ENCODE measurements around the gene SLC31A1. TPM values are rescaled to one million over a fixed set of nuclear protein-coding genes. Genes with fewer than 3 reads are reported as not detected.

Gene SLC31A1
- total and polyA plus RNA-seq, 2 of the 13 experiments (the other 11 are each of a cell fraction or from before 2014, with no cell fraction given), result 62.9 to 70.0 TPM

GRCh38 chr9:113219186-113219936 is 2.0 kb upstream of the SLC31A1 start:
- Histone ChIP-seq H3K9ac (ENCODE audit: insufficient read depth, low read depth, low read length) (peak overlapping the region; percentile 87; the same call in 1 of the 2 replicates), H3K4me2 (ENCODE audit: low read depth, low read length) (peak overlapping the region; percentile 85), H3K27ac (ENCODE audit: extremely low read length, insufficient read depth, low read length) (no peak overlapping the region), H2AFZ (ENCODE audit: low read length) (no peak overlapping the region), H3K36me3 (replicated peaks in 1 of 2; ENCODE audit: control insufficient read depth in 1 of 2, insufficient read depth in 2 of 2, low read length in 2 of 2) (no peaks in the 10 kb centered on the region), H3K4me3 (replicated peaks in 1 of 3; ENCODE audit: insufficient read depth in 1 of 3, low read depth in 2 of 3, low read length in 3 of 3) (peak overlapping the region; percentile 90 to 92 (median 91); a peak in 4 of 6 replicates), H3K79me2 (ENCODE audit: insufficient read depth, low read length) (peaks cover 65% of the 10 kb centered on the region), H4K20me1 (ENCODE audit: insufficient read depth, low read length) (no peaks in the 10 kb centered on the region), H3K9me3 (ENCODE audit: low read length) (no peaks in the 10 kb centered on the region), H3K4me1 (ENCODE audit: insufficient read depth, low read length) (peaks cover 34% of the 10 kb centered on the region), H3K27me3 (ENCODE audit: control insufficient read depth in 1 of 2, insufficient read depth in 2 of 2, low read length in 2 of 2) (peaks cover 0 to 3% of the 10 kb centered on the region in 2 experiments; a peak in 1 of 5 replicates)
- 58% methylated on average over 3 of the region's 3 CpGs for WGBS (ENCODE audit: low lambda C conversion rate)
- ChIA-PET CTCF (ENCODE audit: low intra/inter-chr PET ratio, low total read pairs) (no interaction called here), POLR2A (interaction anchor here (1.5 kb wide), 1 partner anchor 9 kb away, joined by 3 read pairs; no protein-coding TSS in a partner anchor)
- no TSS peak for BruUV-seq (replicated peaks)
- DNase-seq (ENCODE audit: low spot score), result no peak
- no peak for TF ChIP-seq TOE1 (CRISPR knock-in tag; IDR thresholded peaks at IDR 0.05)
- ATAC-seq, result no peak
- no peak for FAIRE-seq
- in situ Hi-C loops (cut with HindIII; ENCODE audit: extremely low pct_ligation_motif_present, low pct_unique_long_range_greater_than_20kb) (no loop called here), intact Hi-C loops (cut with micrococcal nuclease; ENCODE audit: unreplicated experiment) (no loop called here)

DNA sequence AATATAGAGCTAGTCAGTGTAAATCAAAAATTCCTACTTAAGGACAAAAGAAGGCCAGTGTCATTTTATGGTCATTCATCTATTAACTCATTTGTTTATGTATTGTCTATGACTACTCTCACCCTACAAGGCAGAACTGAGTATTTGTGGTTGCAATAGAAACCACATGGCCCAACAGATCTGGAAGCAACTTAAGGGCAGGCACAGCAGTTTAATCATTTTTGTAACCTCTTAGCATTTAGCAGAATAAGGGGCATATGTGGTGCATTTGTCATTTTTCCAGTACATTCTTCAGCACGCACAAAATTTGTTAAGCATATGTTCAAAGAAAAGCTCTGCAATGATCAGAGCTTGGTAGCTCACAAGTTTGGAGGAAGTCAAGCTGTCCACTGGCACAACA is 1.4 kb upstream of the SLC31A1 start:
- no peak for FAIRE-seq
- Histone ChIP-seq H3K79me2 (ENCODE audit: insufficient read depth, low read length) (peaks cover 71% of the 10 kb centered on the region), H3K9me3 (ENCODE audit: low read length) (no peaks in the 10 kb centered on the region), H3K4me2 (ENCODE audit: low read depth, low read length) (peak overlapping the region; percentile 85), H3K27ac (ENCODE audit: extremely low read length, insufficient read depth, low read length) (peak overlapping the region; percentile 78), H2AFZ (ENCODE audit: low read length) (no peak overlapping the region), H3K4me1 (ENCODE audit: insufficient read depth, low read length) (peaks cover 40% of the 10 kb centered on the region), H3K9ac (ENCODE audit: insufficient read depth, low read depth, low read length) (peak overlapping the region; percentile 87; the same call in 1 of the 2 replicates), H3K36me3 (replicated peaks in 1 of 2; ENCODE audit: control insufficient read depth in 1 of 2, insufficient read depth in 2 of 2, low read length in 2 of 2) (no peaks in the 10 kb centered on the region; a peak in 1 of 5 replicates), H3K27me3 (ENCODE audit: control insufficient read depth in 1 of 2, insufficient read depth in 2 of 2, low read length in 2 of 2) (peaks cover 0 to 3% of the 10 kb centered on the region in 2 experiments; a peak in 1 of 5 replicates), H4K20me1 (ENCODE audit: insufficient read depth, low read length) (no peaks in the 10 kb centered on the region), H3K4me3 (replicated peaks in 1 of 3; ENCODE audit: insufficient read depth in 1 of 3, low read depth in 2 of 3, low read length in 3 of 3) (peak overlapping the region; percentile 90 to 92 (median 91); a peak in 5 of 6 replicates)
- in situ Hi-C loops (cut with HindIII; ENCODE audit: extremely low pct_ligation_motif_present, low pct_unique_long_range_greater_than_20kb), result no loop called here
- no peak for ATAC-seq
- intact Hi-C loops (cut with micrococcal nuclease; ENCODE audit: unreplicated experiment), result loop anchor here (2.0 to 5.0 kb wide), 4 partner anchors 42 to 83 kb away; partner anchors contain the start of genes CDC26, PRPF4 and SLC31A2
- 5% methylated on average over 1 of the region's 1 CpG for WGBS (ENCODE audit: low lambda C conversion rate)
- POLR2A ChIA-PET, result interaction anchor here (1.5 kb wide), 1 partner anchor 8 kb away, joined by 3 read pairs; no protein-coding TSS in a partner anchor
- CTCF ChIA-PET (ENCODE audit: low intra/inter-chr PET ratio, low total read pairs), result no interaction called here
- no TSS peak for BruUV-seq (replicated peaks)
- DNase-seq (ENCODE audit: low spot score), result no peak
- TF ChIP-seq ETV5 (CRISPR knock-in tag; IDR thresholded peaks at IDR 0.05; ENCODE audit: borderline replicate concordance) (no peak), ZNF547 (CRISPR knock-in tag; IDR thresholded peaks at IDR 0.05) (no peak), NFE2L2 (IDR thresholded peaks at IDR 0.05; ENCODE audit: low read length) (no peak), PHB2 (IDR thresholded peaks at IDR 0.05; ENCODE audit: partially characterized antibody) (no peak), ZNF274 (CRISPR knock-in tag; IDR thresholded peaks at IDR 0.05) (no peak), POLR2AphosphoS2 (IDR thresholded peaks at IDR 0.05; ENCODE audit: low read depth, low read length) (no peak), AFF4 (CRISPR knock-in tag; IDR thresholded peaks at IDR 0.05) (no peak), ZNF510 (CRISPR knock-in tag; IDR thresholded peaks at IDR 0.05; ENCODE audit: low read depth) (no peak), ZNF335 (CRISPR knock-in tag; IDR thresholded peaks at IDR 0.05) (no peak), ZNF773 (CRISPR knock-in tag; IDR thresholded peaks at IDR 0.05; ENCODE audit: borderline replicate concordance) (no peak), PRMT3 (CRISPR knock-in tag; IDR thresholded peaks at IDR 0.05; ENCODE audit: borderline replicate concordance, low read depth) (no peak), ZNF496 (CRISPR knock-in tag; IDR thresholded peaks at IDR 0.05; ENCODE audit: insufficient replicate concordance) (no peak), PAX8 (CRISPR knock-in tag; IDR thresholded peaks at IDR 0.05; ENCODE audit: borderline replicate concordance) (no peak)

All from HepG2 (cell line).